ENCODE data around the gene LTK.
"Not testable (repeated sequence)": the region's sequence is repeated elsewhere in the genome, so short reads cannot be mapped to it uniquely, and the experiment has no call there.

The LTK gene

DNA sequence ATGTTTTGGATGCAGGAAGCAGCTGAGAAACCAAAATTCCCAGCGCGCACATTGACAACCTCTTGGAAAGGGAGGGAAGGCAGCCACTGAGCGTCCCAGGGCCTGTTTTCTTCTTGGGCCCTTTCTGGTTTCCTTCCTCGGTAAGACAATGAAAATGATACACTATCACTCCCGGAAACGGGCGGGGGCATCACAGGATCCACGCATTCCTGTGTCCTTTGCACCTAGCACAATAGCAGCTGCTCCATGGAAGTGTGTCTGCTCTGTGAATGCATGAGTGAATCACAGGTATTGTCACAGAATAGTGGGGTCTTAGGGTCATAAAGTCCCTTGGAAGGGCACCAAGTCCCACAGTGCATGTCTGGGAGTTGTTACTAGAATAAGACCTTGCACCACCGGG is 26.2 kb downstream of the LTK start:
- in situ Hi-C loops (cut with HindIII; ENCODE audit: low pct_ligation_motif_present, low pct_unique_long_range_greater_than_20kb, low sequenced_read_pairs), result no loop called here
- no peak for DNase-seq

- in situ Hi-C loops (cut with HindIII; ENCODE audit: low pct_ligation_motif_present, low pct_unique_long_range_greater_than_20kb, low sequenced_read_pairs), result no loop called here
- no peak for DNase-seq
These were observed 27.3 kb downstream of the LTK start for GRCh38 chr15:41486286-41486685.

GRCh38 chr15:41484937-41485625 is 28.5 kb downstream of the LTK start:
- in situ Hi-C loops (cut with HindIII; ENCODE audit: low pct_ligation_motif_present, low pct_unique_long_range_greater_than_20kb, low sequenced_read_pairs), result no loop called here
- no peak for DNase-seq

DNA sequence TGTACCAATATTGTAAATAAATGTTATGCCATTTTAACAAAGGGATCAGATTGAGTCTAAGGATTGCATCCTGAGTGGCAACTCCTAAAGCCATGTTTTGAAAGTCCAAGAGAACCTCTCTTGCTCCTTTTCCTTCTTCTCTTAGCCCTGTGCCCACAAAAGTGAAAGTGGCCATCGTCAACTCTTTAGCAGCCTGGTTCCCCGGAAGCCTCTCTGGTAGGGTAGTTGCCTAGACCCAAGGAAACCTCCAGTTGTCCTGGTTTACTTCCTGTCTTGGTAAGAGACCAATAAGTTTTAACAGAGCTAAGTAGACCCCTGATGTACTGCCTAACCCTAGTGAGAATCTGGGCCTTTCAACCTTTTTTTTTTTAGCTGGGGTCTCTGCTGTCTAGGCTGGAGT is 30.1 kb downstream of the LTK start:
- in situ Hi-C loops (cut with HindIII; ENCODE audit: low pct_ligation_motif_present, low pct_unique_long_range_greater_than_20kb, low sequenced_read_pairs), result no loop called here
- no peak for DNase-seq

GRCh38 chr15:41483115-41483514 is 30.5 kb downstream of the LTK start:
- no peak for DNase-seq
- in situ Hi-C loops (cut with HindIII; ENCODE audit: low pct_ligation_motif_present, low pct_unique_long_range_greater_than_20kb, low sequenced_read_pairs), result no loop called here

- no peak for DNase-seq
- in situ Hi-C loops (cut with HindIII; ENCODE audit: low pct_ligation_motif_present, low pct_unique_long_range_greater_than_20kb, low sequenced_read_pairs), result no loop called here
These were observed 31.3 kb downstream of the LTK start for GRCh38 chr15:41482110-41482877.

- in situ Hi-C loops (cut with HindIII; ENCODE audit: low pct_ligation_motif_present, low pct_unique_long_range_greater_than_20kb, low sequenced_read_pairs), result no loop called here
- no peak for DNase-seq
These were observed 33.1 kb downstream of the LTK start for GRCh38 chr15:41480396-41481140.

- DNase-seq, result no peak
- in situ Hi-C loops (cut with HindIII; ENCODE audit: low pct_ligation_motif_present, low pct_unique_long_range_greater_than_20kb, low sequenced_read_pairs), result no loop called here
These were observed 37.1 kb downstream of the LTK start for GRCh38 chr15:41476416-41477048.

- DNase-seq, result no peak
- in situ Hi-C loops (cut with HindIII; ENCODE audit: low pct_ligation_motif_present, low pct_unique_long_range_greater_than_20kb, low sequenced_read_pairs), result no loop called here
These were observed 38.7 kb downstream of the LTK start for GRCh38 chr15:41474941-41475340.

DNA sequence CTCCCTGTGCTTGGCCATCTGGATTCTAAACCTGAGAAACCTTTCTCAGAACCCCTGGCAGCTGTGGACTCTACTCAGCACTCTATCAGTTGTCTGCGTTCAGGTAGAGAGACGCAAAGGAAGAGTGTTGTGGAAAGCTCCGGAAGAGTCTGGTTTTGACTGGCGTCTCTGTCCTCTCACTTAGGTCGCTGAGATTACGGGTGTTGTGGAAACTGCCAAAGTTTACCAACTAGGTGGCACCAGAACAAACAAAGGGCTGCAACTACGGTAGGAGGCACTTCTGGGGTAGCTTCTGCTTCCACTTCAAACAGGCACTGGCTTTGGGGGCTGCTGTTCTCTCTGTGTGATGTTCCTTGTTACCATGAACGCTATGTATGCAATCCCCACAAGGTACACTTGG is 39.2 kb downstream of the LTK start:
- DNase-seq, result no peak
- in situ Hi-C loops (cut with HindIII; ENCODE audit: low pct_ligation_motif_present, low pct_unique_long_range_greater_than_20kb, low sequenced_read_pairs), result no loop called here

DNA sequence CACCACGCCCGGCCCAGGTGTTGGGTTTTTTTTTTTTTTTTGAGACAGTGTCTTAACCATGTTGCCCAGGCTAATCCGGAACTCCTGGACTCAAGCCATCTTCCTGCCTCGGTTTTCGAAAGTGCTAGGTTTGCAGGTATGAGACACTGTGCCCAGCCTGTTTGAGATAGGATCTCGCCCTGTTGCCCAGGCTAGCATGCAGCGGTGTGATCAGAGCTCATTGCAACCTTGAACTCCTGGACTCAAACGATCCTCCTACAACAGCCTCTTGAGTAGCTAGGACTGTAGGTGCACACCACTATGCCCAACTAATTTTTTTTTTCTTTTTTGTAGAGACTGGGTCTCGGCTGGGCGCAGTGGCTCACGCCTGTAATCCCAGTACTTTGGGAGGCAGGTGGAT is 40.2 kb downstream of the LTK start:
- in situ Hi-C loops (cut with HindIII; ENCODE audit: low pct_ligation_motif_present, low pct_unique_long_range_greater_than_20kb, low sequenced_read_pairs), result no loop called here
- no peak for DNase-seq

DNA sequence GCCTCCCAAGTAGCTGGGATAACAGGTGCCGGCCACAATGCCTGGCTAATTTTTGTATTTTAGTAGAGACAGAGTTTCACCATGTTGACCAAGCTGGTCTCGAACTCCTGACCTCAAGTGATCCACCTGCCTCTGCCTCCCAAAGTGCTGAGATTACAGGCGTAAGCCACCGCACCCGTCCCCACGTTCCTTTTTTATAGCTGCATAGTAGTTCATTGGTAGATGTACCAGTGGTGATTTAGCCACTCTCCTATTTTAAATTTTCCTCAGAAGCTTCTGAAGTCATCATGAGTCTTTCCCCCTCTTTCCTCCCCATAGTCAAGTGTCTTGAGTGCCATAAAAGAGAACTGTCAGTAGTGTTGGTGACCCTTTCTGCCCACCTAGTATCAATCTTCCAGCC is 44.0 kb downstream of the LTK start:
- in situ Hi-C loops (cut with HindIII; ENCODE audit: low pct_ligation_motif_present, low pct_unique_long_range_greater_than_20kb, low sequenced_read_pairs); DNase-seq: not testable (repeated sequence)

- DNase-seq, result no peak
- in situ Hi-C loops (cut with HindIII; ENCODE audit: low pct_ligation_motif_present, low pct_unique_long_range_greater_than_20kb, low sequenced_read_pairs), result no loop called here
These were observed 46.9 kb downstream of the LTK start for GRCh38 chr15:41466711-41467110.

- in situ Hi-C loops (cut with HindIII; ENCODE audit: low pct_ligation_motif_present, low pct_unique_long_range_greater_than_20kb, low sequenced_read_pairs), result no loop called here
- peak; percentile 61 for DNase-seq
These were observed 47.7 kb downstream of the LTK start for GRCh38 chr15:41465822-41466421.

DNA sequence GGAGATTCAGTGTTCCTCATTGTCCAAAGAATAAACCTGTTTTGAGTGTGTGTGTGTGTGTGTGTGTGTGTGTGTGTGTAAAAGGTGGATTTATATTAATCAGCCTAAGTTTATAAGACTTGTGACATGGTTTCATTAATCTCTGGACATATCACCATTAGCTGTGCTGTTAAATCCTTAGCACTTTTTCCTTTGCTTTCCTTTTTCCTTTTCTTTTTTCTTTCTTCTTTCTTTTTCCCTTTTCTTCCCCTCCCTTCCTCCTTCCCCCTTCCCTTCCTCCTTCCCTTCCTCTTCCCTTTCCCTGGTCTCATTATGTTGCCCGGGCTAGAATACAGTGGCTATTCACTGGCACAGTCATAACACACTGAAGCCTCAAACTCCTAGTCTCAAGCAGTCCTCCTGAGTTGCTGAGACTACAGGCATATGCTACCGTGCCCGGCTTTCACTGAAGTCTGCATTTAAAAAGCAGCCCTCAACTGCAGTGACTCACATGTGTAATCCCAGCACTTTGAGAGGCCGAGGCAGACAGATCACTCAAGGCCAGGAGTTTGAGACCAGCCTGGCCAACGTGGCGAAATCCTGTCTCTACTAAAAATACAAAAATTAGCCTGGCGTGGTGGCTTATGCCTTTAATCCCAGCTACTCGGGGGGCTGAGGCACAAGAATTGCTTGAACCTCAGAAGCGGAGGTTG is 48.6 kb downstream of the LTK start:
- in situ Hi-C loops (cut with HindIII; ENCODE audit: low pct_ligation_motif_present, low pct_unique_long_range_greater_than_20kb, low sequenced_read_pairs), result no loop called here

DNA sequence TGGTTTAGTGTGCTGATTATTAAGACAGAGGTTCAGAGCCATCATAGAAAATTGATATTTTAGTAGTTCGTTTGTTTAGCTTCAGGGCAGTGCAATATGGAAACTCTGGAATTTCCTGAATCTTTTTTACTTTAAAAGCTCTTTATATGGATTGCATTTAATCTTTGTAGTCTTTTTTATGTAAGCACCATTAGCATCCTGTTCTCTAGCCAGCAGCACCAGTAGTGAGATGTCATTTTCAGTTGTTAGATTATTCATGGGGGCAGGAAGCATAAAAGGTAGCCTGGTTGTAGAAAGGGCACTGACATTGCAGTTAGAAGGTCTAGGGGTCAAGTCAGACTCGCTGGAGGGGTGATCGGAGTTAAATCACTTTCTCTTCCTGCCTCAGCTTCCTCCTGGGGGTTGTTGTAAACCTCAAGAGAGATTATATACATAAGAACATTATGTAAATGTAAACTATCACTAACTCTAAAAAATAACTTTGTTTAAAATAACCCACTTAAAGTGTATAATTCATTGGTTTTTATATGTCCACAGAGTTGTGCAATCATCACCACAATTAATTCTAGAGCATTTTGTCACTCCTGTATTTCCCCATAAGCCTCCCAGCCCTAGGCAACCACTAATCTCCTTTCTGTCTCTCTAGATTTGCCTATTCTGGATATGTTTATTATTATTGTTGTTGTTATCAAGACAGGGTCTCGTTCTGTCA is 51.4 kb downstream of the LTK start:
- in situ Hi-C loops (cut with HindIII; ENCODE audit: low pct_ligation_motif_present, low pct_unique_long_range_greater_than_20kb, low sequenced_read_pairs), result no loop called here
- no peak for DNase-seq

More for the DNA sequence above, 48.6 kb downstream of the LTK start:
- DNase-seq, result no peak
